Mammary epithelial cell (primary cell): ENCODE data around the gene ADAM15.

ENCODE experiments used
- CTCF ChIP-seq, 2 donors: IDR thresholded peaks in 1 of 2; conservative IDR thresholded peaks in 1 of 2; 2 replicates each; pipeline ENCODE4 v1.5.1; 2011 to 2012; ENCODE audit warnings: inconsistent platforms in 2 of 2, low read length in 2 of 2, mild to moderate bottlenecking in 2 of 2, control low read depth in 1 of 2, low read depth in 1 of 2; ENCODE audit not compliant: insufficient read depth in 1 of 2; ENCODE audit errors: extremely low read depth in 1 of 2
- EZH2 ChIP-seq: IDR thresholded peaks from 2 replicates; pipeline ENCODE4 v1.6.1; 2012; ENCODE audit warnings: low read length, inconsistent platforms, borderline replicate concordance

- TF ChIP-seq CTCF (conservative IDR thresholded peaks at IDR 0.05 in 1 of 2, IDR thresholded peaks at IDR 0.05 in 1 of 2; ENCODE audit: extremely low read depth in 1 of 2, insufficient read depth in 1 of 2, low read depth in 1 of 2, low read length in 2 of 2) (no peak), EZH2 (no peak)
Measured at GRCh38 chr1:155030243-155030795, 20.8 kb upstream of the ADAM15 start.
